ENCODE data around the gene RBBP4. TPM values are rescaled to one million over a fixed set of nuclear protein-coding genes. Genes with fewer than 3 reads are reported as not detected.

The RBBP4 gene
- total and polyA plus RNA-seq, 2 of the 13 experiments (the other 11 are each of a cell fraction or from before 2014, with no cell fraction given), result 64.4 to 166 TPM

- Histone ChIP-seq H3K36me3 (replicated peaks in 1 of 2; ENCODE audit: control insufficient read depth in 1 of 2, insufficient read depth in 2 of 2, low read length in 2 of 2) (no peaks in the 10 kb centered on the region), H3K9ac (ENCODE audit: insufficient read depth, low read depth, low read length) (no peak overlapping the region), H4K20me1 (ENCODE audit: insufficient read depth, low read length) (no peaks in the 10 kb centered on the region), H3K4me1 (ENCODE audit: insufficient read depth, low read length) (peaks cover 88% of the 10 kb centered on the region), H3K27me3 (ENCODE audit: control insufficient read depth in 1 of 2, insufficient read depth in 2 of 2, low read length in 2 of 2) (no peaks in the 10 kb centered on the region), H3K4me2 (ENCODE audit: low read depth, low read length) (peak overlapping the region; percentile 65), H3K4me3 (replicated peaks in 1 of 3; ENCODE audit: insufficient read depth in 1 of 3, low read depth in 2 of 3, low read length in 3 of 3) (peak overlapping the region in 1 of 3 experiments; percentile 30; a peak in 1 of 6 replicates), H3K9me3 (ENCODE audit: low read length) (no peaks in the 10 kb centered on the region), H3K27ac (ENCODE audit: extremely low read length, insufficient read depth, low read length) (peak overlapping the region; percentile 20), H2AFZ (ENCODE audit: low read length) (peak overlapping the region; percentile 73), H3K79me2 (ENCODE audit: insufficient read depth, low read length) (no peaks in the 10 kb centered on the region)
- ATAC-seq (peak; percentile 24), DNase-seq (ENCODE audit: low spot score) (peak; percentile 90), FAIRE-seq (peak; percentile 62)
- ChIA-PET POLR2A (interaction anchor here (3.6 to 4.4 kb wide), 2 partner anchors 23 to 59 kb away, joined by 27 to 51 read pairs; no protein-coding TSS in a partner anchor), CTCF (ENCODE audit: low intra/inter-chr PET ratio, low total read pairs) (interaction anchor here (4.2 kb wide), 1 partner anchor 60 kb away, joined by 88 read pairs; no protein-coding TSS in a partner anchor)
- WGBS (ENCODE audit: low lambda C conversion rate), result 2% methylated on average over 3 of the region's 4 CpGs
- BruUV-seq (replicated peaks), result no TSS peak
- in situ Hi-C loops (cut with HindIII; ENCODE audit: extremely low pct_ligation_motif_present, low pct_unique_long_range_greater_than_20kb), result loop anchor here (5.0 kb wide), 1 partner anchor 53 kb away; no protein-coding TSS in a partner anchor
- intact Hi-C loops (cut with micrococcal nuclease; ENCODE audit: unreplicated experiment), result loop anchor here (10.0 kb wide), 1 partner anchor 161 kb away; the partner anchor contains the start of gene FNDC5
- TF ChIP-seq, protein P1, sequence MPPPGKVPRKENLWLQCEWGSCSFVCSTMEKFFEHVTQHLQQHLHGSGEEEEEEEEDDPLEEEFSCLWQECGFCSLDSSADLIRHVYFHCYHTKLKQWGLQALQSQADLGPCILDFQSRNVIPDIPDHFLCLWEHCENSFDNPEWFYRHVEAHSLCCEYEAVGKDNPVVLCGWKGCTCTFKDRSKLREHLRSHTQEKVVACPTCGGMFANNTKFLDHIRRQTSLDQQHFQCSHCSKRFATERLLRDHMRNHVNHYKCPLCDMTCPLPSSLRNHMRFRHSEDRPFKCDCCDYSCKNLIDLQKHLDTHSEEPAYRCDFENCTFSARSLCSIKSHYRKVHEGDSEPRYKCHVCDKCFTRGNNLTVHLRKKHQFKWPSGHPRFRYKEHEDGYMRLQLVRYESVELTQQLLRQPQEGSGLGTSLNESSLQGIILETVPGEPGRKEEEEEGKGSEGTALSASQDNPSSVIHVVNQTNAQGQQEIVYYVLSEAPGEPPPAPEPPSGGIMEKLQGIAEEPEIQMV (CRISPR knock-in tag; IDR thresholded peaks at IDR 0.05; ENCODE audit: low read depth), result 0 out of 2 replicates have a peak, but pooled peaks have one; percentile 47
- TF ChIP-seq TP53 (CRISPR knock-in tag; conservative IDR thresholded peaks at IDR 0.05) (no peak), ZNF720 (CRISPR knock-in tag; IDR thresholded peaks at IDR 0.05) (no peak), CEBPB (IDR thresholded peaks at IDR 0.05; ENCODE audit: borderline replicate concordance, low read depth, low read length) (peak; percentile 53; the same call in 1 of the 2 replicates), BHLHE40 (IDR thresholded peaks at IDR 0.05; ENCODE audit: low read length) (0 out of 2 replicates have a peak, but pooled peaks have one; percentile 33), SOX13 (IDR thresholded peaks at IDR 0.05) (no peak), SOX13 (CRISPR knock-in tag; conservative IDR thresholded peaks at IDR 0.05 in 1 of 2, IDR thresholded peaks at IDR 0.05 in 1 of 2) (peak in 1 of 2 experiments; percentile 67; a peak in 2 of 4 replicates), KLF13 (CRISPR knock-in tag; IDR thresholded peaks at IDR 0.05) (no peak), RELA (CRISPR knock-in tag; IDR thresholded peaks at IDR 0.05) (no peak), ETV5 (CRISPR knock-in tag; IDR thresholded peaks at IDR 0.05; ENCODE audit: borderline replicate concordance) (no peak), RARA (CRISPR knock-in tag; IDR thresholded peaks at IDR 0.05) (0 out of 2 replicates have a peak, but pooled peaks have one; percentile 17), RXRB (CRISPR knock-in tag; IDR thresholded peaks at IDR 0.05; ENCODE audit: borderline replicate concordance) (peak; percentile 55; the same call in 1 of the 2 replicates), RXRA (CRISPR knock-in tag; IDR thresholded peaks at IDR 0.05) (peak; percentile 42; the same call in 1 of the 2 replicates), HNRNPL (IDR thresholded peaks at IDR 0.05; ENCODE audit: low read depth, low read length) (no peak), ZFP82 (CRISPR knock-in tag; IDR thresholded peaks at IDR 0.05; ENCODE audit: borderline replicate concordance) (no peak), ETV6 (CRISPR knock-in tag; conservative IDR thresholded peaks at IDR 0.05) (no peak), ISL2 (CRISPR knock-in tag; IDR thresholded peaks at IDR 0.05) (peak; percentile 14; the same call in 1 of the 2 replicates), ZNF331 (CRISPR knock-in tag; IDR thresholded peaks at IDR 0.05) (0 out of 2 replicates have a peak, but pooled peaks have one; percentile 33), ZMYM2 (CRISPR knock-in tag; IDR thresholded peaks at IDR 0.05) (0 out of 2 replicates have a peak, but pooled peaks have one; percentile 51), RFX1 (IDR thresholded peaks at IDR 0.05) (no peak)
- TF ChIP-seq, protein P2, sequence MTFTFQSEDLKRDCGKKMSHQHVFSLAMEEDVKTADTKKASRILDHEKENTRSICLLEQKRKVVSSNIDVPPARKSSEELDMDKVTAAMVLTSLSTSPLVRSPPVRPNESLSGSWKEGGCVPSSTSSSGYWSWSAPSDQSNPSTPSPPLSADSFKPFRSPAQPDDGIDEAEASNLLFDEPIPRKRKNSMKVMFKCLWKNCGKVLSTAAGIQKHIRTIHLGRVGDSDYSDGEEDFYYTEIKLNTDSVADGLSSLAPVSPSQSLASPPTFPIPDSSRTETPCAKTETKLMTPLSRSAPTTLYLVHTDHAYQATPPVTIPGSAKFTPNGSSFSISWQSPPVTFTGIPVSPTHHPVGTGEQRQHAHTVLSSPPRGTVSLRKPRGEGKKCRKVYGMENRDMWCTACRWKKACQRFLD (CRISPR knock-in tag; IDR thresholded peaks at IDR 0.05; ENCODE audit: borderline replicate concordance), result no peak
- TF ChIP-seq, protein P3, sequence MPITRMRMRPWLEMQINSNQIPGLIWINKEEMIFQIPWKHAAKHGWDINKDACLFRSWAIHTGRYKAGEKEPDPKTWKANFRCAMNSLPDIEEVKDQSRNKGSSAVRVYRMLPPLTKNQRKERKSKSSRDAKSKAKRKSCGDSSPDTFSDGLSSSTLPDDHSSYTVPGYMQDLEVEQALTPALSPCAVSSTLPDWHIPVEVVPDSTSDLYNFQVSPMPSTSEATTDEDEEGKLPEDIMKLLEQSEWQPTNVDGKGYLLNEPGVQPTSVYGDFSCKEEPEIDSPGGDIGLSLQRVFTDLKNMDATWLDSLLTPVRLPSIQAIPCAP (CRISPR knock-in tag; IDR thresholded peaks at IDR 0.05; ENCODE audit: low read depth), result no peak
Observed at GRCh38 chr1:32714277-32714676, 63.3 kb downstream of the RBBP4 start.
